ENCODE results near the gene ERC1.
A peak's percentile ranks its signal among the peaks of the same experiment; 100 is the strongest.
"Not testable (repeated sequence)": the region's sequence is repeated elsewhere in the genome, so short reads cannot be mapped to it uniquely, and the experiment has no call there.

Gene ERC1

GRCh38 chr12:1138691-1139090, 147.7 kb downstream of the ERC1 start:
- H3K27me3 Mint-ChIP-seq: no peaks in the 10 kb centered on the region
- peaks cover 7% of the 10 kb centered on the region for H3K36me3 Mint-ChIP-seq

DNA sequence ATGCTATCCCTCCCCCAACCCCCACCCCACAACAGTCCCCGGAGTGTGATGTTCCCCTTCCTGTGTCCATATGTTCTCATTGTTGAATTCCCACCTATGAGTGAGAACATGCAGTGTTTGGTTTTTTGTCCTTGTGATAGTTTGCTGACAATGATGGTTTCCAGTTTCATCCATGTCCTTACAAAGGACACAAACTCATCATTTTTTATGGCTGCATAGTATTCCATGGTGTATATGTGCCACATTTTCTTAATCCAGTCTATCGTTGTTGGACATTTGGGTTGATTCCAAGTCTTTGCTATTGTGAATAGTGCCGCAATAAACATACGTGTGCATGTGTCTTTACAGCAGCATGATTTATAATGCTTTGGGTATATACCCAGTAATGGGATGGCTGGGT, 155.7 kb downstream of the ERC1 start:
- H3K4me3 Mint-ChIP-seq, H3K27me3 Mint-ChIP-seq, H3K4me1 Mint-ChIP-seq, H3K27ac Mint-ChIP-seq, ATAC-seq, H3K9me3 Mint-ChIP-seq: not testable (repeated sequence)
- peaks cover 46% of the 10 kb centered on the region for H3K36me3 Mint-ChIP-seq

More at GRCh38 chr12:1138691-1139090, 147.7 kb downstream of the ERC1 start:
- Mint-ChIP-seq H3K4me3 (no peak overlapping the region), H3K9me3 (no peaks in the 10 kb centered on the region), H3K27ac (no peak overlapping the region), H3K4me1 (no peaks in the 10 kb centered on the region)
- no peak for ATAC-seq

GRCh38 chr12:1147821-1148220, 156.8 kb downstream of the ERC1 start:
- no peak for ATAC-seq
- Mint-ChIP-seq H3K27me3 (no peaks in the 10 kb centered on the region), H3K27ac (no peak overlapping the region), H3K9me3 (no peaks in the 10 kb centered on the region), H3K36me3 (peaks cover 54% of the 10 kb centered on the region), H3K4me1 (peaks cover 8% of the 10 kb centered on the region), H3K4me3 (no peak overlapping the region)

DNA sequence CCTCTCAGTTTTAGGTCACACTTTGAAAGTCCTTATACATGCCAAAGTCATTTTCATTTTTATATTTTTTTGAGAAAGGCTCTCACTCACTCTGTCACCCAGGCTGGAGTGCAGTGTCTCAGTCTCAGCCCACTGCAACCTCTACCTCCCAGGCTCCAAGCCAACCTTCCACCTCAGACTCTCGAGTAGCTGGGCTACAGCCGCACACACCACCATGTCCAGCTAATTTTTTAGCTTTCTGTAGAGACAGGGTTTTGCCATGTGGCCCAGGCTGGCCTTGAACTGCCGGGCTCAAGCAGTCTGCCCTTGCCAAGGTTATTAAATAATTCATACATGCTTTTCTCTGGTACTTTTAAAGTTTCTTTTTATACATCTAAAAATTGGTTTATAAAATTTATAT, 166.0 kb downstream of the ERC1 start:
- ATAC-seq: no peak
- Mint-ChIP-seq H3K27me3 (no peaks in the 10 kb centered on the region), H3K9me3 (no peaks in the 10 kb centered on the region), H3K27ac (no peak overlapping the region), H3K4me1 (peaks cover 16% of the 10 kb centered on the region), H3K4me3 (no peak overlapping the region), H3K36me3 (peaks cover 34% of the 10 kb centered on the region)

DNA sequence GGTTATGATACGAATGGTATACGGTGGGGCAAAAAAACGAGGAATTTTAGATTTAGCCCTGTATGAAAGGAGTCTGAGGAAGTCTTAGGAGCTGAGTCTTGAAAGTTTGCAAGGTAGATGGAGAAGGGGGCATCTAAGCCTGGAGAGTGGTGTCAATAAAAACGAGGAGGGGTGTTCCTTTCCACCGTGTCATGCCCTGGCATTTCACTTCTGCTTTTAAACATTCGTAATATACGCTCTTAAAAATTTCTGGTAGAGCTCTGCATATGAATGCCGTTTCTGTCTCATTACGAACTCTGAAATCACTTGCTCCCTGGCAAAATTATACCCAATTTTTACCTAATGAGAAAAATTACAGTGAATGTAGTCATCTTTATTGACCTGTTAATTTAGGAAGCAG, 170.2 kb downstream of the ERC1 start:
- Mint-ChIP-seq H3K4me1 (peaks cover 18% of the 10 kb centered on the region), H3K36me3 (peaks cover 26% of the 10 kb centered on the region), H3K27me3 (no peaks in the 10 kb centered on the region), H3K9me3 (no peaks in the 10 kb centered on the region), H3K4me3 (no peak overlapping the region), H3K27ac (no peak overlapping the region)
- peak; percentile 62 for ATAC-seq

GRCh38 chr12:1162081-1162760, 171.2 kb downstream of the ERC1 start:
- peaks cover 18% of the 10 kb centered on the region for H3K4me1 Mint-ChIP-seq
- H3K36me3 Mint-ChIP-seq: peaks cover 34% of the 10 kb centered on the region
- H3K27ac Mint-ChIP-seq: no peak overlapping the region
- H3K27me3 Mint-ChIP-seq: no peaks in the 10 kb centered on the region
- H3K9me3 Mint-ChIP-seq: no peaks in the 10 kb centered on the region
- no peak overlapping the region for H3K4me3 Mint-ChIP-seq
- ATAC-seq: no peak

GRCh38 chr12:1167784-1168183, 176.8 kb downstream of the ERC1 start:
- H3K4me1 Mint-ChIP-seq: no peaks in the 10 kb centered on the region
- H3K4me3 Mint-ChIP-seq: no peak overlapping the region
- H3K27me3 Mint-ChIP-seq: no peaks in the 10 kb centered on the region
- no peaks in the 10 kb centered on the region for H3K9me3 Mint-ChIP-seq
- H3K27ac Mint-ChIP-seq: no peak overlapping the region
- peaks cover 39% of the 10 kb centered on the region for H3K36me3 Mint-ChIP-seq
- no peak for ATAC-seq

DNA sequence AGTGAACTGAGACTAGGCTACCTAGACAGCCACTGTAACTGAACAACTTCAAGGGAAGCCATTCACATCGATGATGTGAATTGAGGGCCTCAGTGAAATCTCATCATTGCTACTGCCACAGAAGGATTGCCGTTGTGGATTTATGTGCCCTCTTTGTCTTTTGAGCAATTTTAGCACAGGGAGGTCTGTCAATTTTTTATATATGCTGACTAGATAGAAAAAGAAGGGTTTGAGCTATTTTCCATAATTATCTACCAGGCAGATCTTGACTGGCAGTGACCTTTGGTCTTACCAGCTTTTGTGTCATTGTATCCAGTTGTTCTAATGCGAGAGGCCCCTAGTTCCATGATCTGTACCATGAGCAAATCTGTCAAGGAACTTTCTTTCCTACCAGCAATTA, 179.4 kb downstream of the ERC1 start:
- no peak overlapping the region for H3K27ac Mint-ChIP-seq

GRCh38 chr12:1171657-1172408, 180.8 kb downstream of the ERC1 start:
- H3K4me1 Mint-ChIP-seq: no peaks in the 10 kb centered on the region
- no peak overlapping the region for H3K4me3 Mint-ChIP-seq
- H3K9me3 Mint-ChIP-seq: no peaks in the 10 kb centered on the region
- H3K27me3 Mint-ChIP-seq: no peaks in the 10 kb centered on the region
- H3K36me3 Mint-ChIP-seq: peaks cover 34% of the 10 kb centered on the region
- ATAC-seq: no peak
- H3K27ac Mint-ChIP-seq: no peak overlapping the region

More for the DNA sequence above, 179.4 kb downstream of the ERC1 start:
- H3K9me3 Mint-ChIP-seq: no peaks in the 10 kb centered on the region
- H3K27me3 Mint-ChIP-seq: no peaks in the 10 kb centered on the region
- no peak overlapping the region for H3K4me3 Mint-ChIP-seq
- H3K4me1 Mint-ChIP-seq: no peaks in the 10 kb centered on the region
- ATAC-seq: no peak
- H3K36me3 Mint-ChIP-seq: peaks cover 34% of the 10 kb centered on the region

DNA sequence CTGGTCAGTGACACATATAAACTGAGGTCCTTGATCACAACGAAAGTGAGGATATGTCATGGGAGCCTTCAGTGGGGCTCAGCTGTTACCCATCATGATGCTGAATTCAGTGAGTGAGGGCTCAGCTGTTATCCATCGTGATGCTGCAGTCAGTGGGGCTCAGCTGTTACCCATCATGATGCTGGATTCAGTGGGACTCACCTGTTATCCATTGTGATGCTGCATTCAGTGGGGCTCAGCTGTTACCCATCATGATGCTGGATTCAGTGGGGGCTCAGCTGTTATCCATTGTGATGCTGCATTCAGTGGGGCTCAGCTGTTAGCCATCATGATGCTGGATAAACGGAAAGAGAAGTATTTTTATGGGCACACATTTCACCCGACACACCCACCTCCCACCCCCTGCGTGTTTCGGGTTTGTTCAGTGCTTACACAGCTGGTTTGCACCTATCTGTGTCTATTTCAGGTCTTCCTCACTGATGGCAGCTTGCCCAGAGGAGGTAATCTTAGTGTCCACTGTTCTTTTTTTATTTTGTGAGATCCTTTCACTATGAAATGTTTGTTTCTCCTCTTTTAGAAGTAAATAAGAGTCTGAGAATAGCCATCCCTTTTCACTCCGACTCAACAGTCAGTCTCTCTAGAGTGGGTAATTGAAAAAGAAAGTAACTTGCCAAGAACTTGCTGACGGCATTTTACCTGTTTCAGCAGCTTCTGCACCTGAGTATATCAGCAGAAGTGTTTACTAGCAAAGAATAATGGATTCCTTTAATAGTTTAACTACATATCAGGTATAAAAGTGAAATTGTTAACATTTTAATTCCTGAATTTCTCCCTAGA, 183.0 kb downstream of the ERC1 start:
- Mint-ChIP-seq H3K27me3 (no peaks in the 10 kb centered on the region), H3K36me3 (peaks cover 32% of the 10 kb centered on the region), H3K4me3 (no peak overlapping the region), H3K27ac (no peak overlapping the region), H3K4me1 (no peaks in the 10 kb centered on the region), H3K9me3 (no peaks in the 10 kb centered on the region)
- ATAC-seq: no peak

DNA sequence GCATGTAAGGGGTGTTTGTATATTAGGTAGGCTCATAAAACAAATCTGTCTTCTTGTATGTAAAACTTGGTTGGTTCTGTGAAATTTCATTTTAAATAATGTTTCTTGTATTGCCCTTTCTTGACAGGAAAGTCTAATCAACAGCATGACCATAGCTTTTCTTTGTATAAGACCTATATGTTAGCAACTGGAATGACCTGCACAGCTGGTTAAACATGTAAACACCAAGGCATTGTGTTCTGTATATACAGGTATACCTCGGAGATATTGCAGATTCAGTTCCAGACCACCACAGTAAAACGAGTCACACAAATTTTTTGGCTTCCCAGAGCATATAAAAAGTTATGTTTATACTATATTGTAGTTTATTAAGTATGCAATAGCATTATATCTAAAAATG, 183.6 kb downstream of the ERC1 start:
- Mint-ChIP-seq H3K4me3 (no peak overlapping the region), H3K9me3 (no peaks in the 10 kb centered on the region), H3K27ac (no peak overlapping the region), H3K4me1 (no peaks in the 10 kb centered on the region), H3K36me3 (peaks cover 25% of the 10 kb centered on the region), H3K27me3 (no peaks in the 10 kb centered on the region)
- ATAC-seq: no peak

- Mint-ChIP-seq H3K4me3 (no peak overlapping the region), H3K36me3 (peaks cover 39% of the 10 kb centered on the region), H3K4me1 (no peaks in the 10 kb centered on the region), H3K9me3 (no peaks in the 10 kb centered on the region), H3K27ac (no peak overlapping the region), H3K27me3 (no peaks in the 10 kb centered on the region)
- ATAC-seq: no peak
Observed at GRCh38 chr12:1176191-1176590, 185.2 kb downstream of the ERC1 start.

- no peak overlapping the region for H3K27ac Mint-ChIP-seq
- no peaks in the 10 kb centered on the region for H3K27me3 Mint-ChIP-seq
- no peak for ATAC-seq
- H3K4me1 Mint-ChIP-seq: no peaks in the 10 kb centered on the region
- H3K36me3 Mint-ChIP-seq: peaks cover 59% of the 10 kb centered on the region
- no peak overlapping the region for H3K4me3 Mint-ChIP-seq
- no peaks in the 10 kb centered on the region for H3K9me3 Mint-ChIP-seq
Observed at GRCh38 chr12:1179128-1179527, 188.1 kb downstream of the ERC1 start.

DNA sequence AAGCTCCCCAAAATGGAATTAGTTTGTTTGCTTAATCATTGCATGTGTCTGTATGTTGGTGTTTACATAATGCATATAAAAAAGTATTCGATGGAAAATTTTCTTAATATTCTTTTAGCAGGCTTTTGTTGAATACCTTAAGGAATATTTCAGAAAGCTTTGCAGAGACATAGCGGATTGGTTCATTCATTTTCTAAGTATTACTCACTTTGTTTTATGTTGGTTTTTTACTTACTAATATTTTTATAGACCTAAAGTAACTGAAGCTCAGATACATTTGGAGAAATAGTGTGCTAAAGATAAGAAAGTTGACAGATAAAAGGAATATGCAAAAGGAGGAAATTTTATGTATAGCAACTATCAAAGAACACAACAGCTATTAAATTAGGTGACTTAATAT, 191.0 kb downstream of the ERC1 start:
- H3K4me1 Mint-ChIP-seq: no peaks in the 10 kb centered on the region
- no peak for ATAC-seq
- no peaks in the 10 kb centered on the region for H3K9me3 Mint-ChIP-seq
- H3K36me3 Mint-ChIP-seq: peaks cover 53% of the 10 kb centered on the region
- H3K27me3 Mint-ChIP-seq: no peaks in the 10 kb centered on the region
- no peak overlapping the region for H3K4me3 Mint-ChIP-seq
- H3K27ac Mint-ChIP-seq: no peak overlapping the region

GRCh38 chr12:1184402-1184801, 193.4 kb downstream of the ERC1 start:
- Mint-ChIP-seq H3K4me3 (no peak overlapping the region), H3K4me1 (no peaks in the 10 kb centered on the region), H3K9me3 (no peaks in the 10 kb centered on the region), H3K36me3 (peaks cover 66% of the 10 kb centered on the region), H3K27me3 (no peaks in the 10 kb centered on the region), H3K27ac (no peak overlapping the region)
- ATAC-seq: no peak
